Lung (tissue), 12 donors: ENCODE measurements around the gene NRAS. TPM values are rescaled to one million over a fixed set of nuclear protein-coding genes. Genes with fewer than 3 reads are reported as not detected.

Source experiments
- ATAC-seq: fragments of 200-7000 bp; cut with Tn5 transposase; one replicate; pipeline ENCODE4 v1.9.1; 2020; ENCODE audit warnings: moderate number of reproducible peaks; ENCODE audit not compliant: insufficient read depth, low FRiP score
- DNase-seq, 3 donors: peaks; one replicate each; pipeline ENCODE4 v3.0.0-alpha.2; 2013 to 2017
- H3K27ac ChIP-seq, 2 donors: one replicate each; pipeline ENCODE4 v1.5.1; 2013; ENCODE audit warnings: mild to moderate bottlenecking in 2 of 2, moderate library complexity in 2 of 2, control low read depth in 1 of 2, inconsistent platforms in 1 of 2, low read depth in 1 of 2, low read length in 1 of 2
- H3K27me3 ChIP-seq, 3 donors: one replicate each; pipeline ENCODE4 v1.5.1; 2013; ENCODE audit warnings: low read length in 2 of 3; ENCODE audit not compliant: control insufficient read depth in 3 of 3, insufficient read depth in 3 of 3
- H3K36me3 ChIP-seq, 4 donors: one replicate each; pipeline ENCODE4 v1.5.1; 2013; ENCODE audit warnings: low read length in 4 of 4, mild to moderate bottlenecking in 1 of 4, moderate library complexity in 1 of 4; ENCODE audit not compliant: control insufficient read depth in 4 of 4, insufficient read depth in 4 of 4
- H3K4me1 ChIP-seq, 5 donors: one replicate each; pipeline ENCODE4 v1.5.1; 2013; ENCODE audit warnings: low read length in 5 of 5, mild to moderate bottlenecking in 2 of 5, moderate library complexity in 1 of 5; ENCODE audit not compliant: control insufficient read depth in 5 of 5, insufficient read depth in 5 of 5
- H3K4me3 ChIP-seq: one replicate; pipeline ENCODE4 v1.5.1; 2013; ENCODE audit warnings: mild to moderate bottlenecking, control low read depth, moderate library complexity
- H3K9ac ChIP-seq, 2 donors: one replicate each; pipeline ENCODE4 v1.5.1; 2013; ENCODE audit warnings: low read length in 2 of 2, control low read depth in 1 of 2; ENCODE audit not compliant: insufficient read depth in 1 of 2
- H3K9me3 ChIP-seq, 4 donors: one replicate each; pipeline ENCODE4 v1.5.1; 2013; ENCODE audit warnings: low read length in 3 of 4, mild to moderate bottlenecking in 1 of 4, moderate library complexity in 1 of 4; ENCODE audit not compliant: control insufficient read depth in 4 of 4, insufficient read depth in 3 of 4
- WGBS, 2 donors: extraction: QIAGEN DNeasy Blood & Tissue Kit; methylation state at CpG; one replicate each; pipeline ENCODE4 v1.1.7; 2013; 5-methylcytosine and 5-hydroxymethylcytosine counted together
- polyA plus RNA-seq, 2 donors: library from polyadenylated mRNA; stranded (reverse); fragments of 200-250 nt; gene quantifications; one replicate each; pipeline ENCODE4 v1.2.1, GENCODE V29; 2013
- total RNA-seq, 2 donors: library from RNA; depleted of rRNA in 1 of 2; stranded (reverse); fragments of >200 nt in 1 of 2; gene quantifications; one replicate each; pipeline ENCODE4 v1.2.1, GENCODE V29; 2014 to 2021
- TF ChIP-seq, protein P1 (sequence below): IDR thresholded peaks from 2 replicates; pipeline ENCODE4 v1.5.1; 2012; ENCODE audit warnings: mild to moderate bottlenecking; ENCODE audit errors: control extremely low read depth, extremely low read depth
- donor health status: control.
- donor health status: control.
- donor health status: Bipolar disorder and iron deficiency.
- donor health status: healthy.
- donor health status: DM: yes; HTN: yes; CAD: no.

NRAS gene
- total and polyA plus RNA-seq, 4 donors, result 14.6 to 43.3 (median 28.5) TPM

DNA sequence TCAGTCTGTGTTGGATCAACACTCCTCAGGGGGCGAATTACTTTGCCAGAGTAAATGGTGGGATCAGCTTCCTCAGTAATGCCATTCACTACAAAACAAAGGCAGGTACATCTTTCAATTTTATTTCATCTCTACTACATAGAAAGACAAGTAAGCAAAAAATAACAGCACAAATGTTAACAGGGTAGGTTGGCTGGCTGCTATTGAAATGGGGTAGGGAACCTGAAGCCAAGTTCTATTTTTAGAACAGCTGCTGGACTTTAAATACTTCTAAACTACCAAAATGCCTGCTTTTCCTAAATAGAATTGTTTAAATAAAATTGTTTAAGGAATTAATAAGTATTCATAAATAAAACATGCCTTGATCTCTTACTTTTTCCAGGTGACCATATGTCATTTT is 7.3 kb upstream of the NRAS start:
- no peaks in the 10 kb centered on the region for H3K27me3 ChIP-seq
- DNase-seq (no peak), ATAC-seq (no peak)
- no peaks in the 10 kb centered on the region for H3K9me3 ChIP-seq
- H3K4me3 ChIP-seq, result no peak overlapping the region
- H3K9ac ChIP-seq, result no peak overlapping the region
- H3K27ac ChIP-seq, result no peak overlapping the region
- H3K4me1 ChIP-seq, result peaks cover 0 to 3% (median 0%) of the 10 kb centered on the region in 5 donors
- WGBS, 2 donors, result 94 to 96% methylated on average over 1 of the region's 1 CpG
- TF ChIP-seq, protein P1, sequence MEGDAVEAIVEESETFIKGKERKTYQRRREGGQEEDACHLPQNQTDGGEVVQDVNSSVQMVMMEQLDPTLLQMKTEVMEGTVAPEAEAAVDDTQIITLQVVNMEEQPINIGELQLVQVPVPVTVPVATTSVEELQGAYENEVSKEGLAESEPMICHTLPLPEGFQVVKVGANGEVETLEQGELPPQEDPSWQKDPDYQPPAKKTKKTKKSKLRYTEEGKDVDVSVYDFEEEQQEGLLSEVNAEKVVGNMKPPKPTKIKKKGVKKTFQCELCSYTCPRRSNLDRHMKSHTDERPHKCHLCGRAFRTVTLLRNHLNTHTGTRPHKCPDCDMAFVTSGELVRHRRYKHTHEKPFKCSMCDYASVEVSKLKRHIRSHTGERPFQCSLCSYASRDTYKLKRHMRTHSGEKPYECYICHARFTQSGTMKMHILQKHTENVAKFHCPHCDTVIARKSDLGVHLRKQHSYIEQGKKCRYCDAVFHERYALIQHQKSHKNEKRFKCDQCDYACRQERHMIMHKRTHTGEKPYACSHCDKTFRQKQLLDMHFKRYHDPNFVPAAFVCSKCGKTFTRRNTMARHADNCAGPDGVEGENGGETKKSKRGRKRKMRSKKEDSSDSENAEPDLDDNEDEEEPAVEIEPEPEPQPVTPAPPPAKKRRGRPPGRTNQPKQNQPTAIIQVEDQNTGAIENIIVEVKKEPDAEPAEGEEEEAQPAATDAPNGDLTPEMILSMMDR, result no peak
- H3K36me3 ChIP-seq, result peaks cover 29 to 88% (median 56%) of the 10 kb centered on the region in 4 donors

DNA sequence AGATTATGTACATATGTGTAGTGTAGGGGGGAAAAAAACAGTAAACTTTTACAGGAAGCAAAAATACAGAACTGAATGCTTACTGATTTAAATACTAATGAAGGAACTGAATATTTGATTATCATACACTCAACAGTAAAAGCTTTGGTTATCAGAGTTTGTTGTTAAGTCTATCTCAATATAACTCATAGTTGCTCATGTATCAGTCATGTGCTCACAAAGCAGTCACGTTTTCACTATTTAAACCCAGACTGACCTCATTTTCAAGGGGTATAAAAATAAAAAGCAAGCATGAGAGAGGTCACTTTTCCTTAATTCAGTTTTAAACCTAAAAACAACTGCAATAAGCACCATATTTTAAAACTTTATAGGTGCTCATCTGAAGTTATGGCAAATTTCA is 6.9 kb upstream of the NRAS start:
- TF ChIP-seq, protein P1, result no peak
- H3K4me1 ChIP-seq, result peaks cover 0 to 3% (median 0%) of the 10 kb centered on the region in 5 donors
- no peaks in the 10 kb centered on the region for H3K27me3 ChIP-seq
- no peak overlapping the region for H3K27ac ChIP-seq
- H3K36me3 ChIP-seq, result peaks cover 34 to 88% (median 58%) of the 10 kb centered on the region in 4 donors
- H3K4me3 ChIP-seq, result no peak overlapping the region
- DNase-seq (no peak), ATAC-seq (no peak)
- H3K9me3 ChIP-seq, result no peaks in the 10 kb centered on the region
- no peak overlapping the region for H3K9ac ChIP-seq
- WGBS, 2 donors, result 0 to 43% methylated on average over 1 of the region's 1 CpG

DNA sequence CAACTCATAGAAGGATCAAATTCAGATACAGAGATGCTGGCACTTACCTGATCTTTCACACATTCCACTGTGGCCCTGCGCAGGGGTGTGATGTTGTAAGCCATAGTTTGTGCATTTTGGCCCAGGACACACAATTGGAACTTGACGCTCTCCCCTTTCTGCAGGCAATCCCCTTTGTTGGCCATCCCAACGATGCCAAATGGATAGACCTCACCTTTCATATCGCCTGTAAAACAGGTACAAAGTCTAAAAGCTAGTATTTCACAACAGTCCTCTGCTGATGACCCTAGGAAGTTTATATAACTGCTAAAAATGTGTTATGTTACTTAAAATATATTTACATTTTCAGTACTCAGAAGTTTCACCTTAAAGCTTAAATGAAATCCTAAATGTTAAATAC is 3.9 kb upstream of the NRAS start:
- H3K9ac ChIP-seq, result no peak overlapping the region
- ATAC-seq (no peak), DNase-seq (no peak)
- H3K9me3 ChIP-seq, result no peaks in the 10 kb centered on the region
- H3K27me3 ChIP-seq, result no peaks in the 10 kb centered on the region
- TF ChIP-seq, protein P1, result no peak
- H3K27ac ChIP-seq, result no peak overlapping the region
- H3K4me1 ChIP-seq, result peaks cover 0 to 7% (median 4%) of the 10 kb centered on the region in 5 donors
- peaks cover 27 to 72% (median 56%) of the 10 kb centered on the region in 4 donors for H3K36me3 ChIP-seq
- no peak overlapping the region for H3K4me3 ChIP-seq
- WGBS, 2 donors, result 95 to 96% methylated on average over 4 of the region's 4 CpGs

DNA sequence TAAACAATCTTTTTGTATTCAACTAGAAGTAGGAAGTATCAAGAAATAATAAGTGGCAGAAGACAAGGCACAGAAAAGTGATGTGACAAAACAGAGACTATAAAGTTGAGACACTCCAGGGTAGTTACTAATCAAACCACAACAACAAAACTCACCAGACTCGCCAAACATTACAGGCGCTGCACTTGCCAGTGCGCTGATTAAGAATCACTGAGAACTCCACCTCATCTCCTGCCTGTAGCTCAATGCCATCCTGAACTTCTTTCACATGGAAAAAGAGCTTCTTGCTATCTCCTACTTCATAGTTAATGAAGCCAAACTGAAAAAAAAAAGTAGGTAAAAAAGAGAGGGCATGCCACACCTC is 2.8 kb upstream of the NRAS start:
- TF ChIP-seq, protein P1, result no peak
- Histone ChIP-seq H3K9me3 (no peaks in the 10 kb centered on the region), H3K27ac (no peak overlapping the region), H3K27me3 (no peaks in the 10 kb centered on the region), H3K9ac (no peak overlapping the region), H3K4me3 (no peak overlapping the region), H3K4me1 (peaks cover 0 to 11% (median 5%) of the 10 kb centered on the region in 5 donors), H3K36me3 (peaks cover 22 to 66% (median 50%) of the 10 kb centered on the region in 4 donors)
- WGBS, 2 donors, result 87% methylated on average over 3 of the region's 3 CpGs
- ATAC-seq (no peak), DNase-seq (no peak)
